NT2/D1 (cell line): Measurements from ENCODE around the gene DLG2.

ENCODE experiments used
- SUZ12 ChIP-seq: IDR thresholded peaks from 2 replicates; pipeline ENCODE4 v1.6.1; 2011; ENCODE audit not compliant: insufficient read length, insufficient read depth; ENCODE audit errors: extremely low read depth
- ZNF274 ChIP-seq: IDR thresholded peaks from 2 replicates; pipeline ENCODE4 v1.6.1; 2011; ENCODE audit warnings: mild to moderate bottlenecking, low read depth, low read length

- TF ChIP-seq SUZ12 (no peak), ZNF274 (no peak)
Measured at GRCh38 chr11:84014539-84014938, 1612.6 kb downstream of the DLG2 start.
